ENCODE data around the gene AADACL2.
"Not testable (repeated sequence)": the region's sequence is repeated elsewhere in the genome, so short reads cannot be mapped to it uniquely, and the experiment has no call there.

Gene AADACL2

DNA sequence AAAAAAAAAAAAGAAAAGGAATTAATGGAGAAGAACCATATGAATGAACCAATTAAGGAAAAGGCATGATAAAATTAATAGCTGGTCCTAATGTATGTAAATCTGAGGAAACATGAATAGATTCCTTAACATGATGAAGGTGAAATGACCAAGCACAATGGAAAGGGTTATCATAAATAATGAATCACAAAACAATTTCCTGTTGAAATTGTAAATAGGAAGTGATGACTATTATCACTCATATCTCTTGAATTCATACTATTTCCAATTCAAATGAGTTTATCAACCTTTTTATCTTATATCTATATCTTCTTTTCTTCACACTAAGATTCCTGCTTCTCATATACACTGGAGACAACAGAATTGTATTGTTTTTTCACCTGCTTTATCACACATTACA is 32.0 kb downstream of the AADACL2 start:
- no peak for DNase-seq (ENCODE audit: low read depth in 2 of 3, low spot score in 1 of 3)

DNA sequence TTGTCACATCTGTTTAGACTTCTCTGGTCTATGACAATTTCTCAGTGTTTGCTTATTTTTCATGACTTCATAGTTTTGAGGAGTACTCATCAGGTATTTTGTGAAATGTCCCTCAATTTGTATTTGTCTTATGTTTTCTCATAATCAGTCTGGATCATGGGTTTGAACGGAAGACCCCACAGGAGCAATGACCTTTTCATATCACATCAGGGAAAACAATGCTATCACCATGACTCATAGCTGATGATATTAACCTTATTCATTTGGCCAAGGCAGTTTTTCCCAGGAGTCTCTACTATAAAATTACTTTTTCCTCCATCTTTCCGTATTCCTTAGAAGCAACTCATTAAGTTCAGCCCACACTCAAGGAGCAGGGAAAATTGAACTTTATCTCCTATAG is 32.7 kb downstream of the AADACL2 start:
- no peak for DNase-seq (ENCODE audit: low read depth in 2 of 3, low spot score in 1 of 3)

DNA sequence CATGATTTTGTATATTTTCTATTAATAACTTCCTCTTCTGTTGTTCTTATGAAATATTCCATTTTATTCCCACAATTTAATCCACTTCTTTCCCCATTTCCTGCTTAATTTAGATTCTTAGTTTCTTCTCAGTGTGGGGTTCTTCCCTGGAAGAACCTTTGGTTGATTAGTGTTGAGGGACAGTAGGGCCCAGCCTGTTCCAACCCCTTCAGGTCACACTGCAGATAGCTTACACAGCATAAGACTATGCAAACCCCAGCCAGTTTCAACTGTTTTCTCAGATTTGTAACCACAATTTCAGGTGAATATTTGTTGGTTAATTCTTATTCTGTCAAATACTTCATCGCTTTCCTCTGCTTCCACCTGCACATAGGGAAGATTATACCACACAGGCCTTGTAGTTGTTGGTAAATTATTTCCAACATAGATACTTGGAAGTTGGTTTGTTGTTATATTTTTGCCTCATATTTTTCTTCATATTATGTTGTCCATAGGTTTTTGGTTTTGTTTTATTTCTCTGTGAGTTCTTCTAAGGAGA is 34.7 kb downstream of the AADACL2 start:
- no peak for DNase-seq (ENCODE audit: low read depth in 2 of 3, low spot score in 1 of 3)

DNA sequence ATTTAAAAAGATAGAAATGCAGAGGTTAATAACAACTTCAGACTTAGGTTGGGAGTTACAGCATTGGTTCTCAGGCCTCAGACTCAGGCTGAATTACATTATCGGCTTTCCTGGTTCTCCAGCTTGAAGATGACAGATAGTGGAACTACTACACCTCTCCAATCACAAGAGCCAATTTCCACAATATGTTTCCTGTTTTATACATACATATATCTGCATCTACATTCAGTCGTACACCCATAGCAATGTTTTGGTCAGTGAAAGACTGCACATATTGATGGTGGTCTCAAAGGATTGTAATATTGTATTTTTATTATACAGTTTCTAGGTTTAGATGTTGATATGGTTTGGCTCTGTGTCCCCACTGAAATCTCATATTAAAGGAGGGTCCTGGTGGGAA is 35.4 kb downstream of the AADACL2 start:
- no peak for DNase-seq (ENCODE audit: low read depth in 2 of 3, low spot score in 1 of 3)

DNA sequence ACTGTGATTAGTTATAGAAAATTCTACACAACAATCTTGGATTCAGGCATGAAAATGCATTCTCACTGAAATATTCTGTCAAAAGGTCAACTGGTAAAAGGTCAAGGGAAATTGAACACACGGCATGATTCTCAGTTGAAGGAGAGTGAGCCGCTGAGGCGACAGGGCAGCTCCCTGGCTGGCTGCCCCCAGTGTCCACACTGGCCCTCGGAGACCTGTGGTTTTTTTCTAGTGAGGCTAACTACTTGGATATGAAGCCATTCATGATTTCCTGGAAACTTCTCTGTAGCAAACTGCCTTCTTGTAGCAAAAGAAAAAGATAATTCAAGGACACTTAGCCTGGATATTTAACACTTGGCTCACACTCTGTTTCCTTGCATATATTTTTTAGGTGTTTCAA is 37.2 kb downstream of the AADACL2 start:
- DNase-seq (ENCODE audit: low read depth in 2 of 3, low spot score in 1 of 3) = no peak

DNA sequence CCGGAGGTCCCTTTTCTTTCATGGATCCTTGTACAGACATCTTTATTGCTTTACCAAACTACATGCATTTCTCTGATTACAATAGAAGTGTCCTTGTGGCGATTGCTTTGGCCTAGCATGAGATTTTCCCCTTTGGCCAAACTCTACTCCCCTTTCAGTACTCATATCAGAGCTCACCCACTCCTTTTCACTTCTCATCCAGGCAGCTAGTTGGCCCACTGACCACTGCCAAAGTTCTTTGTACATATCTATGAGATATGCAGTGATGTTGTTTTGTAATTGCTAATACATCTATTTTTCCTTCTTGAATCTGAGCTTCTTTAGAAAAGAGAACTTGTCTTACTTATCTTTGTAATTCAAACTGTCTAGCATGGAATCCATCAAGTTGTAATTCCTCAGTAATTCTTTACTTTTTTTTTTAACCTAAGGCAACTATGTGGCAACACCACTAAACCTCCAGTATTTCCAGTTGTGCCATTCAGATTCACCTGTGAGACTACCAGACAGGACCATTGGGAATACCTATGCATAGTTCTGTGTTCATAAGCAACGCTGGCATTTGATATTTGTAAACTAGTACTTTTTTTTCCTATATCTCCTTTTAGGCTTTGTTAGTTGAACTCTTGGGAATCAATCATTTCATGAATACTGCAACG is 39.2 kb downstream of the AADACL2 start:
- DNase-seq (ENCODE audit: low read depth in 2 of 3, low spot score in 1 of 3) = no peak

DNA sequence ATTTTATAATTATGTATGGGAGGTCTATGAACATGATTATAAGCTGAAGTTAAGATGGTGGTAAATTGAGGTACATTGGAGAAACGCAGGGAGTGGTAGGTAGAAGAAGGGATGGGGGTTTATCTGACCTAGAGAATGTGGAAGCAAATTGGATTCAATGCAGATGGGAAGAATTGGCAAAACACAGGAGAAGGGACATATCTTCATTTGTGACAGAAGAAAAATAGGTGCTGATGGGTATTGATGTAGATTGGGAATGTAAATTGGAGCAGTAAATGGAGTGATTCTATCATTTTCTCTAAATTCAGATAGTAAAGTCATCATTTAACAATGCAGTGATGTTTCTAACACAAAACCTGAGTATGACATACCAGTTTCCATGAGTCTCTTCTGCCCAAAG is 40.5 kb downstream of the AADACL2 start:
- DNase-seq (ENCODE audit: low read depth in 2 of 3, low spot score in 1 of 3) = no peak

DNA sequence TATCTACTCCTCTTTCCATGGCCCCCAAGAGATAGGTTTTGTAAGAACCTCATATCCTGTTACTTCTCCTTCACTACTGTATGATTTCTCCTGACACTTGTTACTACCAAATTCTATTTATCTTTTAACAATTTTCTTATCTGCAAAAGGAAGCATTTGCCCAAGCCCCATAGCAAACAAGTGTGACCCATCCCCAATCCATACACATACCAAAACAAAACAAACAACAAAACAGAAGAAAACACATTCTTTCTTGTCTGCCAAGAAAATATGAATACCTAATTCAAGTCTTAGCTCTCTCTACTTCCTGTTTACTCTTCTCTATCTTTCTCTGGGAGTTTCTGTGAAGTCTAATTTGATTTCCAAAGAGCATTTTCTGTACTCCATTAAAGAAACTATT is 41.2 kb downstream of the AADACL2 start:
- DNase-seq (ENCODE audit: low read depth in 2 of 3, low spot score in 1 of 3) = no peak

DNA sequence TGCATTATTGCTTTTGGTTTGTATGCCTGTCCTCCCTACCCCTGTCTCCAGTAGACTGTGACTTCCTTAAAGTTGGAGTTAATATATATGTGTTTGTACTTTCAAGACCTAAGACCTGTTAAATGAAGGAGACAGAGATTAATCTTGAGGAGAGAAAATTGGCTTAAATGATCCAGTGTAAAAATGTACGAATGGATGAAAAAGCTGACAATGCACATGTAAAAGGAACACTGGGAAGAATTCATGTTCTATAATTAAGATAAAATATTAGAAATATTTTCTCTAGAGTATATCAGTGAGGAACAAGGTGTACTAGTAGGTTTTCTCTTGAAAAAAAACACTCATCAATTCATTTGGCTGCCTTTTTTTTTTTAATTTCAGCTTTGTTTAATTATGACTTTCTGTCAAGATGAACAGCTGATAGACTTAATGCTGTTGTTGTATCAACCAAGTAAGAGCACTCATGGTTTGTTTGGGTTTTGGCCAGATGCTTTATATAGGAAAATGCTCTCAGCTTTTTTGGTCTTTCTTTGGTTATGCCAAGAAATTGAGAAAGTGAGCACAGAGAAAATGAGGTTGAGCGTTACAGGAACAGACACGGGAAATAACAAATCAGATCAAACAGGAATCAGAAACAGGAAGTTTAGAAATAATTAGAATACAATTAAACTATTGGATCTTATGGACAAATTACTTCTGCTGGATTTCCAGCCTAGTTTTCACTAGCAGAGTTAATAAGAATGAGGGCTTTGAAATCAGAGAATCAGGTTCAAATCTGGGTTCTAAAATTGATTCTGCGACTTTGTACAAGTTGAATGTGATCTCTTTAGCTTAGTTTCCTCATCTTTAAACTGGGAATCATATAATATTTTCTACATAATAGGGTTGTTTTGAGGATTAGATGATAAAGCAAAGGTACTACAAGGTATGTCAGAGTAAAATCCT is 41.9 kb downstream of the AADACL2 start:
- DNase-seq (ENCODE audit: low read depth in 2 of 3, low spot score in 1 of 3) = no peak

DNA sequence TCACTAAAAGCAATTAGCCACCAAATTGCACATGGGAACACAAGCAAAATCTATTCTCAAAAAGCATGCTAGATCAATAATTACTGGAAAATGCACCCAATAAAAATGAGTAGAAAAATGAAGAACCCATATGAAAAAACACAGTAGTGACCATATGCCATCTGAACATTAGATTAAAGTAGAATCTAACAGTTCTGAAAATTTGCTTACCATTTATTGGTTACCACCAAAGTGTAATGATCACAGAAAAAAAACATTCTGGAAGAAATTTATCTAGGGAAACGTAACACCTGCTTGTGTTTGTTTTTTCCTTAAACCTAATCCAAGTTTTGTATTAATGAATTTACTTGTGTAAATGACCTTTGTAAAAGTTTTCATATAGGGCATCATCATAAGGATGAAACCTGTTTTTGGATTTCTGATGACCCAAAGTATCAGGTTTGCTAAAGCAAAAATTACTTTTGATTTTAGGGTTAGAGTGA is 42.6 kb downstream of the AADACL2 start:
- no peak for DNase-seq (ENCODE audit: low read depth in 2 of 3, low spot score in 1 of 3)

DNA sequence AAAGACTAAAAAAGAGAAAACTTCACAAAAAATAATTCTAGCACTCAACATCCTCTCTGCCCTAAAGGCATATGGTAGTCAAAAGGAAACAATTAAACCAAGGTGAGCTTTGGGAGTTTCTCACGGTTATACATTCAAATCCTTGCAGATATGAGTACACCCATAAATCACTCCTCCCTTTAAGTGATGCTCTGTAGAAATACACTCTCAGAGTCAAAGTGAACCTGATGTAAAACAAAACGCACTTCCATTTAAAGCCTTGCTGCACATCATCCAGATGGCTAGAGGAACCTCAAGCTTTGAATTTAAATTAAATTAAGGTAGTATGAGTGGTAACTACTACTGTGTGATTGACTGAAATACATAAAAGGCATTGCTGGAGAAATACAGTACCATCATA is 44.2 kb downstream of the AADACL2 start:
- DNase-seq (ENCODE audit: low read depth in 2 of 3, low spot score in 1 of 3) = no peak

DNA sequence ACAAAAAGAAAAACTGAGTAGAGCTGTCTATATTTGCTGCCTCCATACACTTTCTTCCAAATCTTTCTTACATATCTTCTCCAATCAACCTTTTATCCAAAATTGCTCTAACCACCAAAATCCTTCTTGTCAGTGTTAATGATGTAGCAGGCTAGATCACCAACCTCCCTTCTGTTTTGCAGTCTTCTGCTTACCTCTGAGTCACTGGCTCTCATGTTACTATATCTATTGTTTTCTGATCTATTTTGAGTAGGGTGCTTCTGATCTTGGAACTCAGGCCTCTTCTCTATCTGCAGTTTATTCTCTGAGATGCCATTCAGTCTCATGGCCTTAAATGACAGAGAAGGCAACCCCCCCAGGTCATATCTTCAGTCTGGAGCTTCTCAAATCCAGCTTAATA is 53.9 kb downstream of the AADACL2 start:
- DNase-seq (ENCODE audit: low read depth in 2 of 3, low spot score in 1 of 3) = no peak

DNA sequence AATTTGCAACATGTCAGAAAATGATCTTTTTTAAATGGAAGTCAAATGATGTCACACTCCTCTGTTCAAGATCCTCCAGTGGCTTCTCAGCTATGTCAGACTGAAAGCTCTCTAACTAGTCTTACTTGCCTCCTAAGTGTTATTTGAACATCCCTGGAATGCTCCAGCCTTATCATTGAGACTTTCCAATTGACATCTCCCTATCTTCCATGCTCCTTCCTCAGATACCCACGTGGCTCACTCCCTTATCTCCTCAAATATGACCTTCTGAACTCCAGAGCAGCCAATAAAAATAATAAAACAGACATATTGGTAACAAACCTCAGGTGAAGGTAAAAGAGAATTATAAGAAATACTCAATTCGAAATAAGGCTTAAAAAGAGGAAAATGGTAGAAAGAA is 54.7 kb downstream of the AADACL2 start:
- no peak for DNase-seq (ENCODE audit: low read depth in 2 of 3, low spot score in 1 of 3)

DNA sequence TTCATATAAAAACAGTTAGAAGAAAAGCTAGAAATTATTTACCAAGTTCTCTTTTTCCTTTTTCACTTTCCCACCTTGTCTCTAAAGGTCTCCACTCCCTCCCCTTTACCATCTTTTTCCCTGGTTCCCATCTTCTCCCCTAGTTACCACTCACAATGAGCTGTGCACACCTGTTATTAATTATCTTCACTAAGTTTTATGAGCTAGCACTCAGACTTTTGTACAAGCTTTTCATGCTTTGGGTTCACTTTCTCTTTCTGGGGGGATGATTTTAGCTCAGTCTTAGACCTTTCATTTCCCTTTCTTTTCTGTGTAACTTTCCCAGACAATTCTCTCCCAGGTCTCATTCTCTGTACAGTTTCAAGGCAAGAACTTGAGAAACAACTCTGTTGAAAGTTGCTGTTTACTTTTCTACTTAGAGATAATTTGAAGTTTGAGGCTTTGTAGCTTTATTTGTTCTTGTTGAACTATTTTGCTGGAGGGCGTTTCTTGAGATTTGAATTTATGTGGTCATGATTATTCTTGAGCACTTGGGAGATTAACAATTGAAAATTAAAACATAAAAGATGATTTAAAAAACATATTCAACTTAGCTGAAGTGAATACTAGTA is 56.2 kb downstream of the AADACL2 start:
- DNase-seq (ENCODE audit: low read depth in 2 of 3, low spot score in 1 of 3) = no peak

DNA sequence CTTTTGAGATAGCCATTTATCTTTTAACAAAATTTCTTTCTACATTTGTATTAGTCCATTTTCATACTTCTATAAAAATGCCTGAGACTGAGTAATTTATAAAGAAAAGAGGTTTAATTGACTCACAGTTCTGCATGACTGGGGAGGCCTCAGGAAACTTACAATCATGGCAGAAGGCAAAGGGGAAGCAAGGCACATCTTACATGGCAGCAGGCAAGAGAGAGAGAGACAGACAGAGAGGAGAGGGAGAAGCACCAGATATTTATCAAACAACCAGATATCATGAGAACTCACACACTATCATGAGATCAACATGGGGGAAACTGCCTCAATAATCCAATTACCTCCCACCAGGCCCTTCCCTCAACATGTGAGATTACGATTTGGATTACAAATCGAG is 57.0 kb downstream of the AADACL2 start:
- not testable (repeated sequence) for DNase-seq (ENCODE audit: low read depth in 2 of 3, low spot score in 1 of 3)

DNA sequence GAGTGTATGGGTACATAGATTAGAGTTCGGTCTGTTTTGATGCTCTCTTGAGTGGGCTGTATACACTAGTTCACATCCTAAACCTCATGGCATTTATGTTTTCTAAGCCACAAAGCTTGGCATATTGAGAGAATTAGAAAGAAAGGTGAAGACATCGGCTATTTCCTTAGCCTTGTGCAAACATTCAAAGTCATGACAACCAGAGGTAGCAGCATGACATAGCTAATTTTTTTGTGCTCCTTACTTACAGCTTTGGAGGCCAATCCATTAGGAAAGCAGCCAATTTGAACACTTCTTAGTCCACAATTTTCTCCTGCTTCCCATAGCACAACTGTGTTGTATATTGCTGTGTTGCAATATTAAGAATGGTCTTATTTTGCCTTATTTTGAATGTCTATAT is 58.7 kb downstream of the AADACL2 start:
- no peak for DNase-seq (ENCODE audit: low read depth in 2 of 3, low spot score in 1 of 3)

DNA sequence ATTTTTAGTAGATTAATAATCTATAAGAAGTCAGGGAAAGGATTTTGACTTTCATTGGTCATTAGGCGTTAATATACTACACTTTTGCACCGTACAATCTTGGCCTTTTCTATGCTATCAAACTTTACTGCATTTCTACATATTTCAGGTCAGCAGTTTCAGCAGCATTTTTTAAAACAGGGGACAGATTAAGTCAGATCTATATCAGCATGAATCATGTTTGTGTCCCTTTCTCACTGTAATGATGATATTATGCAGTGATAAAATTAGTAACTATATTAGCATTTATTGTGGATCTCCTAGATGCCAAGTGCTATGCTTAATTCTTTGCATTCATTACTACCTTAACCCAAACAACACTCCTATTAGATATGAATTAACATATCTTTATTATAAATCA is 59.9 kb downstream of the AADACL2 start:
- DNase-seq (ENCODE audit: low read depth in 2 of 3, low spot score in 1 of 3) = no peak

DNA sequence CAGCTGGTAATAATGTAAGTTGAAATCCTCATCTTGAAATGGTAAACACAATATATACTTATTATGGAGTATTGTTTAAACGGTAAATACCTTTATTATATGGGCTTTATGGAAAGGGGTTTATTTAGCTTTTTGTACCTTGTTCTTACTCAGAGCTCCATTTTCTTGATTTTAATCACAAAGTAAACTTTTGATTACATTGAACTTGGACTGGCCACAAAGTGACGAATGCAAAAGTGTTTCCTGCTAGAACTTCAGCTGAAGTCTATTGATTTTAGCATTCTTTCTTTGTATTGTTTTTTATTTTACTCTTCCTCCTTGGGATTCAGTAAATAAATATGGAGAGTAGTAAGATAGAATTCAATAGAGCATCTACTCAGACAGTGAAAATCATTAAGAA is 60.4 kb downstream of the AADACL2 start:
- no peak for DNase-seq (ENCODE audit: low read depth in 2 of 3, low spot score in 1 of 3)

DNA sequence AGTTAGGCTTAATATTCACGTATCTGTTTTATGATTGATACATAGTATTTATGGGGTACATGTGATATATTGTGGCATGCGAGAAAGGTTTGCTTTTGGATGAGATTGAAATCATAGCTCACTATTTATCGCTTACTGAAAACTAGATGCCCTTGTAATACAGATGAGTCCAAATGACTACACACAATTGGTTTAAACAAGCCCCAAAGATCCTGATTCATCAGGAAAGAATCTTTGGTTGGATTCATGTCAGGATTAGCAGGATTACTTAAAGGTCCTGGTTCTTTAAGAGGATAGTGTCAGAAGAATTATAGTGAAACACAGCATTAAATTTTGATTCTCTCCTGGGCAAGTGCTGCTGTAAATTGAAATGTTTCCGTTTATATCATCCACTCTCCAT is 61.5 kb downstream of the AADACL2 start:
- DNase-seq (ENCODE audit: low read depth in 2 of 3, low spot score in 1 of 3) = no peak

DNA sequence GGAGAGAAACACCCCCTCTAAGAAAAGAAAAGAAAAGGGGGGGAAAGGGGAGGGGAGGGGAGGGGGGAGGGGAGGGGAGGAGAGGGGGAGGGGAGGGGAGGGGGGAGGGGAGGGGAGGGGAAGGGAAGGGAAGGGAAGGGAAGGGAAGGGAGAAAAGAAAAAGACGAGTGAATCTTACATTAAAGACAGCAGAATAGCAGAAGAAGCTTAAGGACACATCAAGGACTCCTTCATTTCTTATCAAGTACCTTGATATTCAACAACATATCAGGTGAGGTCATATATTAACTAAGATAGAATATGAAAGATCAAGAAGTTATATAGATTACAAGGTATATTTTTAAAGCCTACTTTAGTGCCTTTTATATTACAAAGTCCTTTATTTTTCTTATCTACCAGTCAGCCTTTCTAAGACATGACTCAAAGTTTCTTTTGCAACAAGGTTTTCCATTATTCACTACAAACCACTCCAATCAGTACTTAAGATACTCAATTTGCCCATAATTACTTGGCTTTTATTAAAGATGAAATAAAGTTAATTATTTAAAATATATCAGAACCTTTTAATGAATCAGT is 62.5 kb downstream of the AADACL2 start:
- DNase-seq (ENCODE audit: low read depth in 2 of 3, low spot score in 1 of 3) = no peak

DNA sequence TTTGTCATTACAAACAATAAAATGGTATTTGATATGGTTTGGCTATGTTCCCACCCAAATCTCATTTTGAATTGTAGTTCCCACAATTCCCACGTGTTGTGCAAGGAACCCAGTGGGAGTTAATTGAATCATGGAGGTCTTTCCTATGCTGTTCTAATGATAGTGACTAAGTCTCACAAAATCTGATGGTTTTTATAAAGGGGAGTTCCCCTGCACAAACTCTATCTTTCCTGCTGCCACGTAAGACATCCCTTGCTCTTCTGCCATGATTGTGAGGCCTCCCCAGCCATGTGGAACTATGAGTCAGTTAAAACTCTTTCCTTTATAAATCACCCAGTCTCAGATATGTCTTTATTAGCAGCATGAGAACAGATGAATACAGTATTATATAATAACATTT is 64.7 kb downstream of the AADACL2 start:
- no peak for DNase-seq (ENCODE audit: low read depth in 2 of 3, low spot score in 1 of 3)
